Ammon's horn (tissue), 1 donor: ENCODE results near the gene CRKL.
"Not testable (repeated sequence)": the region's sequence is repeated elsewhere in the genome, so short reads cannot be mapped to it uniquely, and the experiment has no call there.

Experiments
- DNase-seq: peaks from one replicate; pipeline ENCODE4 v3.0.0-alpha.2; 2016; ENCODE audit warnings: low spot score

The CRKL gene

DNA sequence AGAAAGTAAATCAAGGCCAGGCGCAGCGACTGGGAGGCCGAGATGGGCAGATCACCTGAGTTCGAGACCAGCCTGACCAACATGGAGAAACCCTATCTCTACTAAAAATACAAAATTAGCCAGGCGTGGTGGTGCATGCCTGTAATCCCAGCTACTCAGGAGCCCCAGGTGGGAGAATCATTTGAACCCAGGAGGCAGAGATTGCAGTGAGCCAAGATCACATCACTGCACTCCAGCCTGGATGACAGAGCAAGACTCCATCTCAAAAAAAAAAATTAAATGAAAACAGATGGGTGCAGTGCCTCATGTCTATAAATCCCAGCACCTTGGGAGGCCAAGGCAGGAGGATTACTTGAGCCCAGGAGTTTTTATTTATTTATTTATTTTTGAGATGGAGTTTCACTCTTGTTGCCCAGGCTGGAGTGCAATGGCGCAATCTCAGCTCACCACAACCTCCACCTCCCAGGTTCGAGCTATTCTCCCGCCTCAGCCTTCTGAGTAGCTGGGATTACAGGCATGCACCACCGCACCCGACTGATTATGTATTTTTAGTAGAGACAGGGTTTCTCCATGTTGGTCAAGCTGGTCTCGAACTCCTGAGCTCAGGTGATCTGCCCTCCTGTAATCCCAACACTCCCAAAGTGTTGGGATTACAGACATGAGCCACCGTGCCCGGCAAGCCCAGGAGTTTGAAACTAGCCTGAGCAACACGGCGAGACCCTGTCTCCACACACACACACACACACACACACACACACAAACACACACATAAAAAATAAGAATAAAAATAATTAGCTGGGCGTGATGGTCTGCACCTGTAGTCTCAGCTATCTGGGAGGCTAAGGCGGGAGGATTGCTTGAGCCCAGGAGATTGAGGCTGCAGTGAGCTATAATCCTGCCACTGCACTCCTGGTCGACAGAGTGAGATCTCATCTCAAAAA is 15.8 kb upstream of the CRKL start:
- not testable (repeated sequence) for DNase-seq

GRCh38 chr22:20903093-20903492 is 14.1 kb upstream of the CRKL start:
- no peak for DNase-seq

DNA sequence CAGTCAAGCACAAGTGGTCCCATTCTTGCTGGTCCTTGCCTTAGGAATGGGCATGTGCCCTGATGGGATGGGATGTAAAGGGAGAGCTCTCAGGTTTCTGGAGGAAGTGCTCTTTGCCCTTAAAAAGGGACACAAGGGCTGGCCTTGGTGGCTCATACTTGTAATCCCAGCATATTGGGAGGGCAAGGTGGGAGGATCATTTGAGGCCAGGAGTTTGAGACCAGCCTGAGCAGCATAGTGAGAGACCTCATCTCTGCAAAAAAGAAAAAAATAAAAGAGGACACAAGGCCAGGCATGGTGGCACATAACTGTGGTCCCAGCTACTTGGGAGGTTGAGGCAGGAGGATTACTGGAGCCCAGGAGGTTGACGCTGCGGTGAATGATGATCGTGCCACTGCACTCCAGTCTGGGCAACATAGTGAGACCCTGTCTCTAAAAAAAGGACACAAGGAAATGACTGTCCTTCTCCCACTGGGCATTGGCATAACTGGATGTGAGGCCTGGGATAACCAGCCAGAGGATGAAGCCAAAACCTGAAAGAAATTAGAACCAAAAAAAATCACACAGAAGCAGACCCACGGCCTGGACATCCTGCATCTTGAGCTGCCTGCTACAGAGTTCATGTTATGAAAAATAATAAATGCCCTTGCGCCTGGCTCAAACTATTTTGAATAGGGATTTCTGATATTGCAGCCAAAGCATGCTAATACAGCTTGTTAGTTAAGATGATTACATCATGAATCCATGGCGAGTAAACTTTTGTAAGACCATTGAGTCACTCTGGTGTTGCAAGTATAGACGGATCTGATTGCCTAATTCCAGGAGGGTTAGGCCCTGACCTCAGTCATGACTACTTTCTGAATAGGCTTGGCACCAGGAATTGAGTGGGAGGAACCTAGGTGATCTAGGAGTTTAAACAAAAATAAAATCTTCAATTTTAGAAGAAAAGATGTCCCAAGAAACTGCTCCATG is 12.9 kb upstream of the CRKL start:
- no peak for DNase-seq

DNA sequence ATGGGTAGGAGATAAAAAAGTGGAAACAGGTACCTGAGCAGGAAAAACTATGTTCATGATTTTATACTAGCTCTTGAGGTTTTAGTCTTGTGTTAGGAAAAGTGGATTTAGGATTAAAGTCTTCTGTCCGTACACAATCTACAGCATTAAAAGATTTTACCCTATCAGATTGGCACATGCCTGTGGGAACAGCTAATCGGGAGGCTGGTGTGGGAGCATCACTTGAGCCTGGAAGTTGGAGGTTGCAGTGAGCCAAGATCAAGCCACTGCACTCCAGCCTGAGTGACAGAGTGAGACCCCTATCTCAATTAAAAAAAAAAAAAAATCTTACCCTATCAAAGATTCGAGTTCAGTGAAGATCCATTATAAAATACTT is 12.2 kb upstream of the CRKL start:
- DNase-seq, result no peak

DNA sequence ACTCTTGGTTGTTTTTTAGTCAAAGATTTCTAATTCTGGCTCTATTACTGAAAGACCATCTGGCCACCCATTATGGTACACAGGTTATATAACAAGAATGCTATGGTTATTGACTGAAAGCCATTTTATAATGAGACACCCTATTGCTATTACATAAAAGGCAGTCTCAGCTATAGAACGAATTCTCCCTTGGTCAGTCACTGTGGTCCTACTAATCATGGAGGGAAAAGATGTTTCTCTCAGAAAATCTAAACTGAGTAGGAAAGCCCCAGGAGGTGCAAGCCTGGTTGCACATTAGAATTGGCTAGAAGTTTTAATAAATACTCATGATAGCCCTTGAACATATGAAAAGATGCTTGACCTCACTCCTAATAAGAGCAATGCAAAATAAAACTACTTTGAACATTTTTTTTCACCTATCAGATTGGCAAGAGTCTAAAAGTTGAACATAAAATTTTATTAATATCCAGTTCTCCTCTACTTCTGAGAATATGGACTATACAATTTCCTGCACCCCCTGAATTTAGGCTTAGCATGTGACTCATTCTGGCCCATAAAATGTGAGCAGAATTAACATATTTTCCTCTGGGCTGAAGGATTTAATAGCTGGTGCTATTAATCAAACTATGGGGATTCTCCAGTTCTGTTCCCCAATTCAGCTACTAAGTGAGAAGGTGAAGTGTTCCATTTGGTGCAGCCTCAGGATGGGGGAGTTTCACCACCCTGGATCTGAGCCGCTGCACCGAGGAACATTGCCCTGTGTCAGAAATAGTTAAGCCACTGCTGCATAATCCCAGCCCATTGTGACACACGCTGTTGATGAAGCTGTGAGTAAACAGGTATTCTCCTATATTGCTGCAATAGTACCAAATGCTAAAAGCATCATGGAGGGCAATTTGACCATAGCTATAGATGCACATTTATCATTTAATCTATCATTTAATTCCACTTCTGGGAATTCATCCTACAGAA is 11.5 kb upstream of the CRKL start:
- no peak for DNase-seq

DNA sequence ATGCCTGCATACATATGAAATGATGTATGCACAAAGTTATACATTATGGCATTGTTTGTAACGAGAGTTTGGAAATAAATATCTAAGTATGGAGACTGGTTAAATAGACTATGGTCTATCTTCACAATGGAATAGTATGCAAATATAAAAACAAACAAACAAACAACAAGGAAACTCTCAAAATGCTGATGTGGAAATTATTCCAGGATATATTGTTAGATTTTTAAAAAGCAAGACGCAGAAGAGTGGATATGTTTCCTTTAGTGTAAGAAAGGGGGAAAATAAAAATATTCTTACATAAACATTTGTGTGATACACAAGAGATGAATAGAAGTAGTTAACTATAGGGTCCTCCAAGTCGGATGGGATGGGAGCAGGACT is 10.8 kb upstream of the CRKL start:
- DNase-seq, result no peak

DNA sequence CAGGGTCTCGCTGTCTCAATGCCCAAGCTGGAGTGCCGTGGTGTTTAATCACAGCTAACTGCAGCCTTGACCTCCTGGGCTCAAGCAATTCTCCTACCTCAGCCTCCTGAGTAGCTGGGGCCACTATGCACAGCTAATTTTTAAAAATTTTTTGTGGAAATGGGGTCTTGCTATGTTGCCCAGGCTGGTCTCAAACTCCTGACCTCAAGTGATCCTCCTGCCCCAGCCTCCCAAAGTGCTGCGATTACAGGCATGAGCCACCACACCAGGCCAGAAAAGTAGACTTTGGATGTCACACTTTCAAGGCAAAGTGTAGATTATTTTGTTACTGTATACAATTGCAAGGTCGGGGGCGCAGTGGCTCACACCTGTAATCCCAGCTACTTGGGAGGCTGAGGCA is 8.5 kb upstream of the CRKL start:
- DNase-seq, result not testable (repeated sequence)

DNA sequence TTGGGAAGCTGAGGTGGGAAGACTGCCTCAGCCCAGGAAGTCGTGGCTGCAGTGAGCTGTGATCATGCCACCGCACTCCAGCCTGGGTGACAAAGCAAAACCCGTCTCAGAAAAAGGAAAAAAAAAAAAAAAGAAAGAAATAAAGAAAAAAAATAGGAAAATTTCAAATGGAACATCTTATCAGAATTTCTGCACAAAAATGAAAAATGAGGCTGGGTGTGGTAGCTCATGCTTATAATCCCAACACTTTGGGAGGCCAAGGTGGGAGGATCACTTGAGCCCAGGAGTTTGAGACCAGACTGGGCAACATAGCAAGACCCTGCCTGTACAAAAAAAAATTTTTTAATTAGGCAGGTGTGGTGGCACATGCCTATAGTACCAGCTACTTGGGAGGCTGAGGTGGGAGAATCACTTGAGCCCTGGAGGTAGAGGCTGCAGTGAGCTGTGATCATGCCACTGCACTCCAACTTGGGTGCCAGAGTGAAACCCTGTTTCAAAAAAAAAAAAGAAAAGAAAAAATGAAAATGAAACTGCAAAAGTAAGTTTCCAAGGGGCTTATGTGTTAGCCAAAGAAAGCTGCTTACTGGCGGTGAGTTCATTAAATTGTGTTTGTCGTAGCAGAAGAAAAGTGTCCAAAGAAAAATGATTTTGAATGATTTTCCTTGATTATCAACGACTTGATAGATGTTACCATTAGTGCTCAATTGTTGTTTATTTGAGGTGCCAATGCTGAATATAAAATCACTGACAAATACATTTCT is 7.5 kb upstream of the CRKL start:
- no peak for DNase-seq

DNA sequence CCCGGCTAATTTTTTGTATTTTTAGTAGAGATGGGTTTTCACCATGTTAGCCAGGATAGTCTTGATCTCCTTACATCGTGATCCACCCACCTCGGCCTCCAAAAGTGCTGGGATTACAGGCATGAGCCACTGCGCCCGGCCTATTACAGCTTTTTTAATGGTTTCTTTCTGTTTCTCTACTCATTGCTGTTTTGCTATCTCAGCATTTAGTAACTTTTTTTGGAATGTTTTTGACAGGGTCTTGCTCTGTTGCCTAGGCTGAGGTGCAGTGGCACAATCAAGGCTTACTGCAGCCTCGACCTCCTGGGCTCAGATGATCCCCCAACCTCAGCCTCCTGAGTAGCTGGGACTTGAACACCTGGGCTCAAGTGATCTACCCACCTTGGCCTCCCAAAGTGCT is 4.7 kb upstream of the CRKL start:
- no peak for DNase-seq

DNA sequence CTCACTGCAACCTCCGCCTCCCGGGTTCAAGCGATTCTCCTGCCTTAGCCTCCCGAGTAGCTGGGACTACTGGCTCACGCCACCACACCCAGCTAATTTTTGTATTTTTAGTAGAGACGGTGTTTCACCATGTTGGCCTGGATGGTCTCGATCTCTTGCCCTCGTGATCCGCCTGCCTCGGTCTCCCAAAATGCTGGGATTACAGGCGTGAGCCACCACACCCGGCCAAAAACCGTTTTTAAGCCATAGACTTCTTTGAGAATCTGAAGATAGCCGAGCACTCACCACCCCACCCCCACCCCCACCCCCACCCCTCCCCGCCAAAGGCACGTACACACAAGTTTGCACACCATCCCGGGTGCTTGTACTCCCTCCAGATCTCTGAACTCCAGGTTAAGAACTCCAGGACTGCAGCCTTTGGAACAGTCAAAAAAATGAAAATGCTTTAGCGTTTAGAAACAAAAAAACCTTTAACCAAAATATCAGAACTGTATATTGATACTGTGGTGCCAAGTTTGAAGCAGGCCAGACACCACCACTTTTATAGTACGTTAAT is 1.5 kb downstream of the CRKL start:
- DNase-seq, result no peak

GRCh38 chr22:20919718-20920117 is 2.5 kb downstream of the CRKL start:
- no peak for DNase-seq

DNA sequence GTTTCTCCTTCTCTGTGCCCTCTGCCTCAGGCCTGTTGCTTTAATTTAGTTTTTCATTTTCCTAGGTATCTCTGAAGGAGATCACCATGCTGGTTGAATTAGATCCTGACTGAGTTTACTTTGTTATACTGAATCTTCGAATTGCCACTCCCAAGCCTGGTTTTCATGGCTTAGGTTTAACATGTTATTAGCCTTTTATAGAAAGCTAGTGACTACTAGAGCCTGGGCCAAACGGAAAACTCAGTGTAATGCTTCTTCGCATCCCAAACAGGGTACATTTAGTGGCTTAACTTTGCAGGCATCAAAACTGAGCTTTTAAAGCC is 3.6 kb downstream of the CRKL start:
- DNase-seq, result no peak

DNA sequence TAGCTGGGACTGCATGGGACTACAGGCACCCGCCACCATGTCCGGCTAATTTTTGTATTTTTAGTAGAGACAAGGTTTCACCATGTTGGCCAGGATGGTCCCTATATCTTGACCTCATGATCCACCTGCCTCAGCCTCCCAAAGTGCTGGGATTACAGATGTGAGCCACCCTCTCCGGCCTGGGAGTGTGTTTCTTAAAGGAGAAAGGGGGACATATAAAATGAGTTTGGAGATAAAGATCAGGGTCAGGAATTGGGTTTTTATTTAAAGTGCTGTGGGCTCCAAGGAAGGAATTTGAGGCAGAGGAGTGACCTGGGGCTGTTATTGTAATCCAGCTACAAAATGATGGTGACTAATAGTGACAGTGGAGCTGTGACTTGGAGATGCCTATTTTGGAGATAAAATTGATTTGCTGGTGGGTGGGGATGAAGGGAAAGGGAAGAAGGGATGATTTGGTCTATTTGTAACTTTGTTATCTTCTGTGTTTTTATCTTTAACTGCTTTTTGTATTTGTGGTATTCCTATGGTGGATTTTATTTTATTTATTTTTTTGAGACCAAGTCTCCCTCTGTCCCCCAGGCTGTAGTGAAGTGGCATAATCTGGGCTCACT is 5.0 kb downstream of the CRKL start:
- DNase-seq, result no peak

DNA sequence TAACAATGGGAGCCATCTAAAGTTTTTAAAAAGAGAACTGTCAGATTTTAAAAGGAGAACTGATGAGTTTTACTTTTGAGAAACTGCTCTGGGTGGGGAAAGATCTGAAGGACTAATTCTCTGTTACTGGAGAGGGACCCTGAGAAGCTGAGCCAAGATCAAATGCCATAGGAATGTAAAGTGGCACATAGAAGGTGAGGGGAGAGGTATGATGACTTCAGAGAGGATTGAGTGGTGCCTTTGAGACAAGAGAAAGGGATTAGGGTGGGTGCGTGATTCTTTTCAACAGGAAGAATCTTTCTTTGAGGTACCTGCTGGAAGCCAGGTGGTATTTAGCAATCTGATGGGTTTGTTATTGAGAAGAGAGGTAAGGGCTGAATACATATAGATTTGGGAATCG is 9.0 kb downstream of the CRKL start:
- DNase-seq, result no peak

DNA sequence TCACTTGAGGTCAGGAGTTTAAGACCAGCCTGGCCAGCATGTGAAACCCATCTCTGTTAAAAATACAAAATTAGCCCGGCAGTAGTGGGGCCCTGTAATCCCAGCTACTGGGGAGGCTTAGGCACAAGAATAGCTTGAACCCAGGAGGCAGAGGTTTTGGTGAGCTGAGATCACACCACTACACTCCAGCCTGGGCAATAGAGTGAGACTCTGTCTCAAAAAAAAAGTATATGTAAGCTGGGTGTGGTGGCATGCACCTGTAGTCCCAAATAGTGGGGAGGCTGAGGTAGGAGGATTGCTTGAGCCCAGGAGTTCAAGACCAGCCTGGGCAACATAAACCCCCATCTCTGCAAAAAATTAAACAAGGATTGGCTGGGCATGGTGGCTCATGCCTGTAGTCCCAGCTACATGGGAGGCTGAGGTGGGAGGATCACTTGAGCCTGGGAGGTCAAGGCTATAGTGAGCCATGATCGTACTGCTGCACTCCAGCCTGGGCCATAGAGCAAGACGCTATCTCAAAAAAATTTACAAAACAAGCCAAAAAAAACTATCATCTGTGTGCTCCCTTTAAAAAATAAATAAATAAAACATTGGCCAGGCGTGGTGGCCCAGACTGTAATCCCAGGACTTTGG is 10.8 kb downstream of the CRKL start:
- no peak for DNase-seq

DNA sequence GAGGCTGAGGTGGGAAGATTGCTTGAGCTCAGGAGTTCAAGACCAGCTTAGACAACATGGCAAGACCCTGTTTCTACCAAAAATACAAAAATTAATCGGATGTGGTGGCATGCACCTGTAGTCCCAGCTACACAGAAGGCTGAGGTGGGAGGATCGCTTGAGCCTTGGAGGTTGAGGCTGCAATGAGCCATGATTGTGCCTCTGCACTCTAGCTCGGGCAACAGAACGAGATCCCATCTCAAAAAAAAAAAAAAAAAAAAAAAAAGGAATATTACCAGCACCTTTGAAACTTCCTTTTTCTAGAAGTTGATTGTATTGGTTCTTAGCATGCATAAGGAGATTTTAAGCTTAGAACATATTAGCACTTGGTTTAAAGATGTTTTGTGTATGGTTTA is 11.4 kb downstream of the CRKL start:
- DNase-seq, result no peak

DNA sequence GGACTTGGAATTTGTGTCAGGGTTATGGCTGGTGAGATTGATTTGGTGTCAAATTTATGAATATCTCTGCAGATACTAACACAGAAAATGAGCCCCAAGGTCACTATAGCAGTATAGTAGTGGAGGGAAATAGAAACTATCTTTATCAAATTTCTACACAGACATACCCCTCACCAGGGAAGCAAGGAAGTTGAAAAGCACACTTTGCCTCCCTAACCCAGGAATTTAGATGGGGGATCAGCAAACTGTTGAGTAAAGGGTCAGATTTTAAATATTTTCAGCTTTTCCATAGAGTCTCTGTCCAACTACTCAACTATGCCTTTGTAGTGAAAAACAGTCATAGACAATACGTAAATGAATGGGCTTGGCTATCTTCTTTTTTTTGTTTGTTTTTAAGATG is 12.8 kb downstream of the CRKL start:
- DNase-seq, result no peak

GRCh38 chr22:20930435-20930834 is 13.2 kb downstream of the CRKL start:
- DNase-seq, result not testable (repeated sequence)

DNA sequence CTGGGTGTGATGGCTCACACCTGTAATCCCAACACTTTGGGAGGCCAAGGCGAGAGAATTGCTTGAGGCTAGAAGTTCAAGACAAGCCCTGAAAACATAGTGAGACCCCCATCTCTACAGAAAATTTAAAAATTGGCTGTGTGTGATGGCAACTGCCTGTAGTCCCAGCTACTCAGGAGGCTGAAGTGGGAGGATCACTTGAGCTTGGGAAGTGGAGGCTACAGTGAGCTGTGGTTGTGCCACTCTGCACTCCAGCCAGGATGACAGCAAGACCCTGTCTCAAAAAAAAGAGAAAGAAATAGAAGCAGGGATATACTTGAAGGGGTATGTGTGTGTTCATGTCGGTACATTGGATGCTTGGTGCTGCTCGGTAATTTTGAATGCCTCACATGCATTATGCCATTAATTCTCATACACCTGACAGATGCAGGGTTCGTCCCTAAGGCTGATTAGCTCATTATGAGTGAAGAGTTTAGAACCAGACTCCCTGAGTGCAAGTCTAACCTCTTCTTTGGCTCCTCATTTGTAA is 14.0 kb downstream of the CRKL start:
- no peak for DNase-seq

DNA sequence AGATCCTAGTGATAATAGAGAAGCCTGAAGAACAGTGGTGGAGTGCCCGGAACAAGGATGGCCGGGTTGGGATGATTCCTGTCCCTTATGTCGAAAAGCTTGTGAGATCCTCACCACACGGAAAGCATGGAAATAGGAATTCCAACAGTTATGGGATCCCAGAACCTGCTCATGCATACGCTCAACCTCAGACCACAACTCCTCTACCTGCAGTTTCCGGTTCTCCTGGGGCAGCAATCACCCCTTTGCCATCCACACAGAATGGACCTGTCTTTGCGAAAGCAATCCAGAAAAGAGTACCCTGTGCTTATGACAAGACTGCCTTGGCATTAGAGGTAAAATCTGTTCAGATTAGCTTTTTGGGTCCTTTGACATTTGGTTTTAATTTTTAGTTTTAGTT is 16.7 kb downstream of the CRKL start:
- DNase-seq, result no peak
